ENCODE measurements around the gene ALOX15. TPM values are rescaled to one million over a fixed set of nuclear protein-coding genes. Genes with fewer than 3 reads are reported as not detected.
"Not testable (repeated sequence)": the region's sequence is repeated elsewhere in the genome, so short reads cannot be mapped to it uniquely, and the experiment has no call there.

The ALOX15 gene
- total RNA-seq, 1 donor from 2014 or later, result not detected

DNA sequence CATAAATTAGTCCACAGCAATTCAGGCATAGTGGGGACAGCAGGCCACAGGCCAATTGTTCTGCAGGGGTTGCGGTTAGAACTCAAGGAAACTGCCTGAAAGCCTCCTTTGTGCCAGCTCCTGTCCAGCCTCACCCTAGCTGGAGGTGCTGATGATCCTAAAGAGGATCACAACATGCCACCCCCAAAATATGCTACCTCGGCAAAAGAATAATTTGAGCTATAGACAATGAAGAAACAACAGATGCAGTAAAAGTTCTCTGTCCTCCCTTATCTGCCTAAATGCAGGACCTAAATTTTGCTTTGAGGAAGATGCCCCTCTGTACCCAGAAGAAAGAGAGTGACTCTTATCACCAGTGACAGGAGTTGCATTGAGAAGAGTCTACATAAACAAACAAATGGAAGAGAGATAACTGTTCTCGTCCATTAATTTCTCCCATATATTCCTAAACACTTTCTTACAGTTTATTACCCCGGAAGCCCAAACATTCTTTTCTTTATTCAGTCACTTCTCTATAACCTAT lies 14.7 kb downstream of the ALOX15 start:
- DNase-seq (ENCODE audit: low read depth), result no peak
- no peak overlapping the region for H3K4me3 ChIP-seq (ENCODE audit: low read depth, low read length)
- TF ChIP-seq, protein P1, sequence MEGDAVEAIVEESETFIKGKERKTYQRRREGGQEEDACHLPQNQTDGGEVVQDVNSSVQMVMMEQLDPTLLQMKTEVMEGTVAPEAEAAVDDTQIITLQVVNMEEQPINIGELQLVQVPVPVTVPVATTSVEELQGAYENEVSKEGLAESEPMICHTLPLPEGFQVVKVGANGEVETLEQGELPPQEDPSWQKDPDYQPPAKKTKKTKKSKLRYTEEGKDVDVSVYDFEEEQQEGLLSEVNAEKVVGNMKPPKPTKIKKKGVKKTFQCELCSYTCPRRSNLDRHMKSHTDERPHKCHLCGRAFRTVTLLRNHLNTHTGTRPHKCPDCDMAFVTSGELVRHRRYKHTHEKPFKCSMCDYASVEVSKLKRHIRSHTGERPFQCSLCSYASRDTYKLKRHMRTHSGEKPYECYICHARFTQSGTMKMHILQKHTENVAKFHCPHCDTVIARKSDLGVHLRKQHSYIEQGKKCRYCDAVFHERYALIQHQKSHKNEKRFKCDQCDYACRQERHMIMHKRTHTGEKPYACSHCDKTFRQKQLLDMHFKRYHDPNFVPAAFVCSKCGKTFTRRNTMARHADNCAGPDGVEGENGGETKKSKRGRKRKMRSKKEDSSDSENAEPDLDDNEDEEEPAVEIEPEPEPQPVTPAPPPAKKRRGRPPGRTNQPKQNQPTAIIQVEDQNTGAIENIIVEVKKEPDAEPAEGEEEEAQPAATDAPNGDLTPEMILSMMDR (conservative IDR thresholded peaks at IDR 0.05; ENCODE audit: low read depth, low read length), result no peak

DNA sequence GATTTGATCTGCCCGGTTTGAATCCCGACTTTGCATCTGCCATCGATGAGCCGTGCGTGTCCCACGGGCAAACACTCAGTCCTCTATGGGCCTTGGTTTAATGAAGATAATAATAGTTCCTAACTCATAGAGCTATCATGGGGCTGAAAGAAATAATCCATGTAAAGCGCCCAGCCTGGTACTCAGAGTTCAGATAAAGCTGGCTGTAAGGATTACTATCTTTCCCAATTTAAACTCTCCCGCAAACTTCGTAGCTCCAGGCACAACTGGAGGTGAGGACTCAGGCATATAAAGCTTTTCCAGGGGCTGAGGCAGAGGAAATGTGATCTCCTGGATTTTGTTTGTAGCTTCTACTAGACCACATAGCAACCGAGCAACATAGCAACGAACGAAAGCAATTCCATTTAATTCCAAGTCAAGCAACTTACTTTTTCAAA lies 16.3 kb downstream of the ALOX15 start:
- TF ChIP-seq, protein P1 (conservative IDR thresholded peaks at IDR 0.05; ENCODE audit: low read depth, low read length), result no peak
- no peak overlapping the region for H3K4me3 ChIP-seq (ENCODE audit: low read depth, low read length)
- no peak for DNase-seq (ENCODE audit: low read depth)

DNA sequence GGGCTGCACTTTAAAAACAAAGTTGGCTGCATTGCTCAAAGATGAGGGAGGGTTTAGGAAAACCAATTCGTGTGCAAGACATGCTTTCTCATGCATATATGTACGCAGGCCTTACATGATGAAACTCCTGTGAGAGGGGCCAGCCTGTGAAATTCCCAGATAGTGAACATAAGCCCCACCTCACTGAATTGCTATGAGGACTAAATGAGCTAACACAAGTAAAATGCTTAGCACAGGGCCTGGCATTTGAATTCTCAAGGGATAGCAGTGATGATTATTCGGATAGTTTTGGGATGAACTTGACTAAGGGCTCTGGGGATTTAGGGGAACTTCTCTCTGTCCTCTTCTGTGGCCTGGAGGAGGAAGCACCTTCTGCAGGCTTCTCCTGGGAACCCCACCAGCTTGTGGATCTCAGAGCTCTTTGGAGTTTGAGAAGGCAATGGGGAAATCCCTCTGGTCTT lies 17.0 kb downstream of the ALOX15 start:
- not testable (repeated sequence) for H3K4me3 ChIP-seq (ENCODE audit: low read depth, low read length); DNase-seq (ENCODE audit: low read depth)

DNA sequence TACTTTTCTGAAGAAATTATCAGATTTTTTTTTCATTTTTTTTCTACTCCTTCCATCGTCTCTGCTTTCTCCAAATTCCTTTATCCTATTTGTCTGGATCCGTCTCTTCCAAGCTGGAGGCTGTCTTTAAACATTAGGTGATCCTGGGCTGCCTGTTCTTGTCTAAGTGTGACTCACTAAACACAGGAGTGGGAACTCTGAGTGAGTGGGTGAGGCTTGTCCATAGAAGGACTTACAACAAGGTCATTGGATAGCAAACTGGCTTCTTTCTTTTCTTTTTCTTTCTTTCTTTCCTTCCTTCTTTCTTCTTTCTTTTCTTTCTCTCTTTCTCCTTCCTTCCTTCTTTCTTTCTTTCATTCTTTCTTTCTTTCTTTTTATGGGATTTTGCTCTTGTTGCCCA lies 18.2 kb downstream of the ALOX15 start:
- TF ChIP-seq, protein P1 (conservative IDR thresholded peaks at IDR 0.05; ENCODE audit: low read depth, low read length), result no peak
- no peak overlapping the region for H3K4me3 ChIP-seq (ENCODE audit: low read depth, low read length)
- DNase-seq (ENCODE audit: low read depth), result no peak

DNA sequence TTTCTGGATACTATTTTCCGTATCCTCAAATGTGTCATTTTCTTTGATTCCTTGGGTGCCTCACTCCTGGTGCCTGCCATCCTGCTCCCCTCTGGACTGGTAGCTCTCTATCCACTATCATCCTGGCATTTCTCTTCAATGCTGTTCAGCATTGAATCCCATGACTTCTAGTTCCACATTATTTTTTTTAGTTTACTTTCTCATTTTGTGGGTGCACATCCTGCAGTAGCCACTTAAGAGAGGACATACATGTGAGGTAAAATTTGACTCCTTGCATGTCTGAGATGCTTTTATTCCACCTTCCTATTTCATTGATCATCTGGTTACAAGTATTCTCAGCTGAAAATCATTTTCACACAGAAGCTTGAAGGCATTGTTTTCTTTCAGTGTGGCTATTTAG lies 19.1 kb downstream of the ALOX15 start:
- no peak overlapping the region for H3K4me3 ChIP-seq (ENCODE audit: low read depth, low read length)
- no peak for DNase-seq (ENCODE audit: low read depth)
- TF ChIP-seq, protein P1 (conservative IDR thresholded peaks at IDR 0.05; ENCODE audit: low read depth, low read length), result no peak

DNA sequence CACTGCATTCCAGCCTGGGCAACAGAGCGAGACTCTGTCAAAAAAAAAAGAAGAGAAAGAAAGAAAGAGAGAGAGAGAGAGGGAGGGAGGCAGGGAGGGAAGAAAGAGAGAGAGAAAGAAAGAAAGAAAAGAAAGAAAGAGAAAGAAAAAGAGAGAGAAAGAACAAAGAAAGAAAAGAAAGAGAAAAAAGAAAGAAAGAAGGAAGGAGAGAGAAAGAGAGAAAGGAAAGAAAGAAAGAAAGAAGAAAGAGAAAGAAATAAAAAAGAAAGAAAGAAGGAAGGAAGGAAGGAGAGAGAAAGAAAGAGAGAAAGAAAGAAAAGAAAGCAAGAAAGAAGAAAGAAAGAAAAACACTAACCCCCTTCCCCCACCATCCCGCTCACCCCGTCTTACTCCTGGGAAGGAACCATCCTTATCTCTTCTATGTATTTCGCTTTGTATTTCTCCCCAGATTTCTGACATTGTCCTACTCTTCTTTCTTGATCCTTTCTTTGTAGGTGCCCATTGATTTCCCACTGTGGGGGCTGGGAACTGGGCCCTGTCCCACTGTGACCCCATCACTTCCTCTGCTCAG lies 20.9 kb downstream of the ALOX15 start:
- TF ChIP-seq, protein P1 (conservative IDR thresholded peaks at IDR 0.05; ENCODE audit: low read depth, low read length), result no peak
- H3K4me3 ChIP-seq (ENCODE audit: low read depth, low read length), result no peak overlapping the region
- no peak for DNase-seq (ENCODE audit: low read depth)

DNA sequence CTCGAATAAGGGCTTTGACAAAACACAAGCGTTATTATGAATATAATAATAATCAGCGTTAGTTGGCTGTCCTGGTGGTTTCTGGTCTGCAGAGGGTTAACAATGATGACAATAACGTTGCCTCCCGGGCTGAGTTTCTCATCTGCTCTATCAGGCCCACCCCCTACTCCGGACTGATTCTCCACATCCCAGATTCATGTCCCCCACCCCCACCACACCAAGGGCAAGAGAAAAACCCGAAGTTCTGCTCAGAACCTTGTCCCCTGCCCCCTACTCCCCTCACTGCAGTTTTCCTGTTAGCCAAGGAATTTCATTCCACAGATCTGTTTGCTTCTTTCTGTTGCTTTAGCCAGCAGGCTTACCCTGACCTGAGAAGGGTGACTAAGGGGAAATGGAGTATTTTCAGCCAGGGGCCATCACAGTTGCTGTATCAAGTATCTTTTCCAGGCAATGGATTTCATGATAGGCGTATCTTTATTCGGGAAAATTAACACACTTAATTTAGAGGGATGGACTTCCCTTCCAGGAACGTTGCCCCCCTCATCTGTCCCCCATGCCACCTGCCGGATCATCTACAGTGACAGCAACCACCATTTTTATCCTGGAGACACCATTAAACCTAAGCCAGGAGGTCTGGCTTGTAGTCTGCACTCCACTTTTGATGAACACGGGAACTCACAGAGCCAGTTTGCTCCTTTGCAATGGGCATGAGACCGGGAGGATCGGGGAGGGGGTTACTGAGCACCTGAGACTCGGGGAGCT lies 23.7 kb downstream of the ALOX15 start:
- TF ChIP-seq, protein P1 (conservative IDR thresholded peaks at IDR 0.05; ENCODE audit: low read depth, low read length), result no peak

More for the DNA sequence above, 23.7 kb downstream of the ALOX15 start:
- DNase-seq (ENCODE audit: low read depth), result no peak
- H3K4me3 ChIP-seq (ENCODE audit: low read depth, low read length), result no peak overlapping the region

All from epithelial cell of proximal tubule (primary cell).